GM12872 (cell line): ENCODE data around the gene FKTN.

Source experiments
- TF ChIP-seq, protein P1 (sequence below): IDR thresholded peaks from 3 replicates; pipeline ENCODE4 v1.5.1; 2011; ENCODE audit warnings: low read depth, mild to moderate bottlenecking, low read length, moderate library complexity; ENCODE audit not compliant: insufficient read depth

The FKTN gene

GRCh38 chr9:105678163-105678562 lies 120.2 kb downstream of the FKTN start:
- TF ChIP-seq, protein P1, sequence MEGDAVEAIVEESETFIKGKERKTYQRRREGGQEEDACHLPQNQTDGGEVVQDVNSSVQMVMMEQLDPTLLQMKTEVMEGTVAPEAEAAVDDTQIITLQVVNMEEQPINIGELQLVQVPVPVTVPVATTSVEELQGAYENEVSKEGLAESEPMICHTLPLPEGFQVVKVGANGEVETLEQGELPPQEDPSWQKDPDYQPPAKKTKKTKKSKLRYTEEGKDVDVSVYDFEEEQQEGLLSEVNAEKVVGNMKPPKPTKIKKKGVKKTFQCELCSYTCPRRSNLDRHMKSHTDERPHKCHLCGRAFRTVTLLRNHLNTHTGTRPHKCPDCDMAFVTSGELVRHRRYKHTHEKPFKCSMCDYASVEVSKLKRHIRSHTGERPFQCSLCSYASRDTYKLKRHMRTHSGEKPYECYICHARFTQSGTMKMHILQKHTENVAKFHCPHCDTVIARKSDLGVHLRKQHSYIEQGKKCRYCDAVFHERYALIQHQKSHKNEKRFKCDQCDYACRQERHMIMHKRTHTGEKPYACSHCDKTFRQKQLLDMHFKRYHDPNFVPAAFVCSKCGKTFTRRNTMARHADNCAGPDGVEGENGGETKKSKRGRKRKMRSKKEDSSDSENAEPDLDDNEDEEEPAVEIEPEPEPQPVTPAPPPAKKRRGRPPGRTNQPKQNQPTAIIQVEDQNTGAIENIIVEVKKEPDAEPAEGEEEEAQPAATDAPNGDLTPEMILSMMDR: no peak

- TF ChIP-seq, protein P1: no peak
These were observed 120.8 kb downstream of the FKTN start for GRCh38 chr9:105678781-105679180.

GRCh38 chr9:105679257-105680022 lies 121.5 kb downstream of the FKTN start:
- TF ChIP-seq, protein P1: no peak

DNA sequence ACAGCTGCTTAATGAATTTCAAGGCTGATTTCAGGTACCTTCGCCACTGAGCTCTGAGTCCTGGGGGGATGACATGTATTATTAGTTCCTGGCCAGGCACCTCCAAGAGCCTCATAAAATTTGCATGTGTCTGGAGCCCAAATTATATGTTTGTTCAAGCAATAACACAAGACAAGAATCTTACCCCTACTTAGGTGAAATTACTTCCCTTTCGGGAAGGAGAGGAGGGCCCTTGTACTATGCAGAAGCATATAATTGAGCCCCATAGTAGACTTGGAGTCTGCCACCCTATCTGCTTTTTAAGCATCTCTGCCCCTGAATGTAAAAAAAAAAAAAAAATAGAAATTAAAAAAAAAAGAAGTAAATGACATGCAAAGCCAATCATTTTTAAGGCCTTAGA lies 123.4 kb downstream of the FKTN start:
- TF ChIP-seq, protein P1: no peak

GRCh38 chr9:105681724-105682123 lies 123.8 kb downstream of the FKTN start:
- TF ChIP-seq, protein P1: no peak

DNA sequence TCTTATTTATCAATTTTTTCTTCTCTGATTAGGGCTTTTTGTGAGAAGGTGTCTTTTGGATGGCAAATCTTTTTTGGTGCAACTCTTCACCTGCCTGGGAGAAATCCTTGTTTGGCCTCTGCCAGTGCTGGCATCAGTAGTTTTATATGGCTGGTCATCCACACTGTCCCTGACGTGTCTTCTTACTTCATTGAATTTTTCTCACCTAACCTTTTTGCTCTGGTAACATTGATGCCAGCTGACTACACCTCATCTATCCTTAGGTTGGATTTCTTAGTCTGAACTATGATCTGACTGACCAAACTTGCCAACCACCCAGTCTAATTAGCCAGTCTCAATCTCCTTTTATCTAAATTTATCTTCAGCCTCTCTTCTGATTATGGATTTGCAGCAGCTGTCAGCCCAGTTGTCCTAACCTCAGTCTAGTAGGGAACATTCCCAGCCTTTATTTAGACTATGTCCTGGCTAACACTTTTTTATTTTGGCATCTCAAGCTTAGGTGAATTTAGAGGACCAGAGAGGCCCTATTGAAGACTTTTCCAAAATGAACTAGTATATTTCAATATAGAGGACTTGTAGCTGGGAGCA lies 125.9 kb downstream of the FKTN start:
- TF ChIP-seq, protein P1: no peak

- TF ChIP-seq, protein P1: no peak
These were observed 129.0 kb downstream of the FKTN start for GRCh38 chr9:105686936-105687335.
